Fibroblast of the aortic adventitia (primary cell): ENCODE measurements around the gene FAF1. TPM values are rescaled to one million over a fixed set of nuclear protein-coding genes. Genes with fewer than 3 reads are reported as not detected.

Source experiments
- DNase-seq: peaks from one replicate; pipeline ENCODE4 v3.0.0-alpha.2; 2010; ENCODE audit warnings: low read depth
- H3K4me3 ChIP-seq: 2 replicates; pipeline ENCODE4 v1.5.1; 2011; ENCODE audit warnings: low read depth, mild to moderate bottlenecking, control low read depth, low read length, moderate library complexity
- total RNA-seq: library from RNA; depleted of rRNA; stranded (reverse); fragments of >200 nt; gene quantifications from 2 replicates; pipeline ENCODE4 v1.2.3, GENCODE V29; 2012; ENCODE audit warnings: low replicate concordance
- TF ChIP-seq, protein P1 (sequence below): IDR thresholded peaks from 2 replicates; pipeline ENCODE4 v1.5.1; 2011; ENCODE audit warnings: mild to moderate bottlenecking, low read length, control low read depth, inconsistent platforms; ENCODE audit not compliant: insufficient read depth

The FAF1 gene
- total RNA-seq, 1 donor: 93.8 TPM

DNA sequence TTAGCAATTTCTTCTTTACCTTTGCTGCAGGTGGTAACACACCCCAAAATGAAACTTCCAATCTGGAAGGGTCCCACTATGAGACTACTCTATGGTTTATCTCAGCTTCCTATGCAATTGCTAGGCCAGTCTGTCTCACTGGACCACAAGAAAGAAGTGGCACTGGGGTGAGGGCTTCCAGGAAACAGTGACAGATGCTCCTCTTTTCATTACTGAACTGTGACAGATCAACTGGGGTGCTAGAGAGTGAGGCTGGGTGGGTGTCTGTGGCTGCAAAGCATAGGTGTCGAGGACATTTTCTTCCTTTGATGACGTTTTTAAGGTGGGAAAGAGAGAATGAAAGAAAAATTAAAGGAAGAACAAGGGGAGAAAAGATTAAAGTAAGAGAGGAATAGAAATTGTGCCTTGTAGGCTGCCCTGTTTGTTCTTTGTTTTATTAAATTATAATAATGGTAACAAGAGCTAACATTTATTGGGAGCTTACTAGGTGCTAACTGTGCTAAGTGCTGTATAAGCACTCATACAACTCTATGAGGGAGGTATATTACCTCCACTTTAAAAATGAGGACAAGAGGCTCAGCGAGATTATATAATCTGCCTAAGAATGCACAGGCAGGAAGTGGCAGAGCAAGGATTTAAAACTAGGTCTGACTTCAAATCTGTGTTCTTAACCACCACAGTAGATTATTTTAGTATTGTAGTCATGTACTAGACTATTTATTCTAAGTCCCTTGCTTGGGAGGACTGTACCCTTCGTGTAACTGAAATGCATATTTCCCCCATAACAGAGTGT, 509.0 kb downstream of the FAF1 start:
- H3K4me3 ChIP-seq: no peak overlapping the region
- DNase-seq: no peak
- TF ChIP-seq, protein P1, sequence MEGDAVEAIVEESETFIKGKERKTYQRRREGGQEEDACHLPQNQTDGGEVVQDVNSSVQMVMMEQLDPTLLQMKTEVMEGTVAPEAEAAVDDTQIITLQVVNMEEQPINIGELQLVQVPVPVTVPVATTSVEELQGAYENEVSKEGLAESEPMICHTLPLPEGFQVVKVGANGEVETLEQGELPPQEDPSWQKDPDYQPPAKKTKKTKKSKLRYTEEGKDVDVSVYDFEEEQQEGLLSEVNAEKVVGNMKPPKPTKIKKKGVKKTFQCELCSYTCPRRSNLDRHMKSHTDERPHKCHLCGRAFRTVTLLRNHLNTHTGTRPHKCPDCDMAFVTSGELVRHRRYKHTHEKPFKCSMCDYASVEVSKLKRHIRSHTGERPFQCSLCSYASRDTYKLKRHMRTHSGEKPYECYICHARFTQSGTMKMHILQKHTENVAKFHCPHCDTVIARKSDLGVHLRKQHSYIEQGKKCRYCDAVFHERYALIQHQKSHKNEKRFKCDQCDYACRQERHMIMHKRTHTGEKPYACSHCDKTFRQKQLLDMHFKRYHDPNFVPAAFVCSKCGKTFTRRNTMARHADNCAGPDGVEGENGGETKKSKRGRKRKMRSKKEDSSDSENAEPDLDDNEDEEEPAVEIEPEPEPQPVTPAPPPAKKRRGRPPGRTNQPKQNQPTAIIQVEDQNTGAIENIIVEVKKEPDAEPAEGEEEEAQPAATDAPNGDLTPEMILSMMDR: no peak

DNA sequence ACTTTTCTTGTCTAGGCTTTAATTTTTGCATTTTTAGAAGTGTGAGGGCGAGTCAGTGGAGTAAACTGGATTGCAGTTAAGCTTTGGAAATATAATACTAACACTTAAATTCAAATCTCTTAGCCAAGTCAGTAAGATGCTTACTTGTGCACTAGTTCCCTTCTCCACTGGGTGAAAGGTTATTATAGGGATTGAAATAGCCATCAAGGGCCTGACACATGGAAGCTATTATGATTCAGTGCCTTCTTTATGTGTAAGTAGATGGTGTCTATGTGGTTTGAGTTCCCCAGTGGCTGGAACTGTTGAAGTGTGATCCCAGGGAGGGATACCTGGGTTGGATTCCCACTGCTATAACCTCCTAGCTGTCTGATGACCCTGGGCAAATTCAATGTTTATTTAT, 512.1 kb downstream of the FAF1 start:
- TF ChIP-seq, protein P1: no peak
- H3K4me3 ChIP-seq: no peak overlapping the region
- no peak for DNase-seq

- no peak overlapping the region for H3K4me3 ChIP-seq
- TF ChIP-seq, protein P1: no peak
- DNase-seq: no peak
Observed at GRCh38 chr1:50441183-50441582, 518.9 kb downstream of the FAF1 start.

- no peak for DNase-seq
- TF ChIP-seq, protein P1: no peak
- no peak overlapping the region for H3K4me3 ChIP-seq
Observed at GRCh38 chr1:50438945-50439344, 521.1 kb downstream of the FAF1 start.

DNA sequence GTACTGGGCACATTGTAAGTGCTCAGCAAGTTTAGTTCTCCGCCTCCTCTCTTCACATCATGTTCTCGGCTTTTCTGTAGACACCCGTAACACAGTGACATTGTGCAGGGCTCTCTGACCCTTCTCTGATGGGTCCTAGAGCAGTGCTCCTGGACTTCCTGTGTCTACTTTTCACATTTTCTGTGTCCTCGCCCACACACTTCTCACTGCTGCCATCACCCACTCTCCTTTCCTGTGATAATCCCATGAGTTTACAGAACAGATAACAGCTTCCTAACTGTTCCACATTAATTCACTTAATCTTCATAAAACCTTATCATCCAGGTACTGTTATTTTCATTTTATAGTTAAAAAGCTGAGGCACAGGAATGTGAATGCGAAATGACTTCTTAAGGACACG, 523.6 kb downstream of the FAF1 start:
- DNase-seq: no peak
- TF ChIP-seq, protein P1: no peak
- no peak overlapping the region for H3K4me3 ChIP-seq

GRCh38 chr1:50430010-50430405, 530.1 kb downstream of the FAF1 start:
- no peak overlapping the region for H3K4me3 ChIP-seq
- DNase-seq: no peak
- TF ChIP-seq, protein P1: no peak
